HEK293 (cell line): ENCODE results near the gene RTN4.

Source experiments
- CTCF ChIA-PET: fragments of 350-600 bp; formaldehyde crosslinking; extraction: SDS; loops from one replicate; lab custom pipeline; 2021; ENCODE audit warnings: antibody characterized with exemption; lab: Yijun Ruan, JAX
- POLR2A ChIA-PET: fragments of 300-600 bp; formaldehyde crosslinking; extraction: SDS; loops from one replicate; lab custom pipeline; 2020; ENCODE audit warnings: antibody characterized with exemption, inconsistent platforms; lab: Yijun Ruan, JAX
- H3K27ac ChIP-seq: fragments of 200-500 bp; sonication (Bioruptor generic); 2 replicates; pipeline ENCODE4 v1.5.1; 2014; ENCODE audit warnings: low read depth, low read length, control low read depth, inconsistent platforms; ENCODE audit errors: extremely low read depth
- H3K36me3 ChIP-seq, 2 experiments: fragments of 200-500 bp in 1 of 2; sonication (Bioruptor generic) in 1 of 2; 1 replicate in 1 of 2; 2 replicates in 1 of 2; pipeline ENCODE4 v1.5.1; 2014 to 2017; ENCODE audit warnings: inconsistent platforms in 2 of 2, low read length in 2 of 2; ENCODE audit not compliant: control insufficient read depth in 2 of 2, insufficient read depth in 1 of 2
- H3K4me1 ChIP-seq: fragments of 200-500 bp; sonication (Bioruptor generic); 2 replicates; pipeline ENCODE4 v1.5.1; 2014; ENCODE audit warnings: mild to moderate bottlenecking, low read length, inconsistent platforms; ENCODE audit not compliant: control insufficient read depth, insufficient read depth
- H3K4me3 ChIP-seq: 2 replicates; pipeline ENCODE4 v1.5.1; 2011; ENCODE audit warnings: low read depth, mild to moderate bottlenecking, control low read depth, low read length, moderate library complexity
- H3K9me3 ChIP-seq: fragments of 200-500 bp; sonication (Bioruptor generic); 2 replicates; pipeline ENCODE4 v1.5.1; 2014; ENCODE audit warnings: low read depth, low read length, inconsistent platforms; ENCODE audit not compliant: control insufficient read depth, insufficient read depth
- ATF2 ChIP-seq: fragments of 450-650 bp; formaldehyde crosslinking; IDR thresholded peaks from 2 replicates; pipeline ENCODE4 v1.5.1; 2016; ENCODE audit warnings: missing biosample characterization, missing genetic modification characterization, low read depth
- HOXD13 ChIP-seq: sonication (generic); formaldehyde crosslinking; IDR thresholded peaks from 2 replicates; pipeline ENCODE4 v1.8.0; 2022; ENCODE audit warnings: missing genetic modification reagents, borderline replicate concordance
- KLF10 ChIP-seq: fragments of 450-650 bp; IDR thresholded peaks from 2 replicates; pipeline ENCODE4 v1.5.1; 2018; ENCODE audit warnings: missing biosample characterization, mild to moderate bottlenecking, missing genetic modification characterization
- PBX3 ChIP-seq: sonication (generic); formaldehyde crosslinking; IDR thresholded peaks from 2 replicates; pipeline ENCODE4 v1.8.1; 2022; ENCODE audit warnings: mild to moderate bottlenecking, moderate library complexity, missing genetic modification reagents
- SCRT2 ChIP-seq: fragments of 450-650 bp; formaldehyde crosslinking; IDR thresholded peaks from 2 replicates; pipeline ENCODE4 v1.5.1; 2016; ENCODE audit warnings: missing biosample characterization, missing genetic modification characterization
- ZBTB10 ChIP-seq: fragments of 450-650 bp; formaldehyde crosslinking; IDR thresholded peaks from 2 replicates; pipeline ENCODE4 v1.5.1; 2016; ENCODE audit warnings: missing biosample characterization, missing genetic modification characterization
- ZBTB11 ChIP-seq: fragments of 450-650 bp; formaldehyde crosslinking; conservative IDR thresholded peaks from 2 replicates; pipeline ENCODE4 v1.5.1; 2016; ENCODE audit warnings: low read depth, missing biosample characterization, missing genetic modification characterization
- ZBTB17 ChIP-seq: fragments of 450-650 bp; formaldehyde crosslinking; IDR thresholded peaks from 2 replicates; pipeline ENCODE4 v1.5.1; 2016; ENCODE audit warnings: missing biosample characterization, missing genetic modification characterization
- ZIC2 ChIP-seq: fragments of 450-650 bp; formaldehyde crosslinking; IDR thresholded peaks from 2 replicates; pipeline ENCODE4 v1.5.1; 2016; ENCODE audit warnings: missing biosample characterization, missing genetic modification characterization
- ZNF2 ChIP-seq: fragments of 450-650 bp; formaldehyde crosslinking; IDR thresholded peaks from 2 replicates; pipeline ENCODE4 v1.5.1; 2016; ENCODE audit warnings: missing biosample characterization, missing genetic modification characterization
- ZNF350 ChIP-seq: fragments of 450-650 bp; formaldehyde crosslinking; IDR thresholded peaks from 2 replicates; pipeline ENCODE4 v1.5.0; 2017; ENCODE audit warnings: missing biosample characterization, mild to moderate bottlenecking, missing genetic modification characterization
- ZNF362 ChIP-seq: fragments of 450-650 bp; formaldehyde crosslinking; IDR thresholded peaks from 2 replicates; pipeline ENCODE4 v1.5.1; 2016; ENCODE audit warnings: missing biosample characterization, missing genetic modification characterization
- ZNF394 ChIP-seq: fragments of 450-650 bp; formaldehyde crosslinking; IDR thresholded peaks from 2 replicates; pipeline ENCODE4 v1.5.1; 2016; ENCODE audit warnings: missing biosample characterization, missing genetic modification characterization, mild to moderate bottlenecking, moderate library complexity, borderline replicate concordance
- ZNF404 ChIP-seq: fragments of 450-650 bp; formaldehyde crosslinking; IDR thresholded peaks from 2 replicates; pipeline ENCODE4 v1.5.1; 2017; ENCODE audit warnings: missing biosample characterization, missing genetic modification characterization
- ZNF433 ChIP-seq: fragments of 450-650 bp; formaldehyde crosslinking; IDR thresholded peaks from 2 replicates; pipeline ENCODE4 v1.5.1; 2016; ENCODE audit warnings: missing biosample characterization, missing genetic modification characterization, low read depth
- ZNF621 ChIP-seq: fragments of 450-650 bp; formaldehyde crosslinking; IDR thresholded peaks from 2 replicates; pipeline ENCODE4 v1.5.1; 2017; ENCODE audit warnings: missing biosample characterization, missing genetic modification characterization
- ZNF843 ChIP-seq: fragments of 450-650 bp; formaldehyde crosslinking; IDR thresholded peaks from 2 replicates; pipeline ENCODE4 v1.5.1; 2016; ENCODE audit warnings: missing biosample characterization, missing genetic modification characterization

RTN4 gene

DNA sequence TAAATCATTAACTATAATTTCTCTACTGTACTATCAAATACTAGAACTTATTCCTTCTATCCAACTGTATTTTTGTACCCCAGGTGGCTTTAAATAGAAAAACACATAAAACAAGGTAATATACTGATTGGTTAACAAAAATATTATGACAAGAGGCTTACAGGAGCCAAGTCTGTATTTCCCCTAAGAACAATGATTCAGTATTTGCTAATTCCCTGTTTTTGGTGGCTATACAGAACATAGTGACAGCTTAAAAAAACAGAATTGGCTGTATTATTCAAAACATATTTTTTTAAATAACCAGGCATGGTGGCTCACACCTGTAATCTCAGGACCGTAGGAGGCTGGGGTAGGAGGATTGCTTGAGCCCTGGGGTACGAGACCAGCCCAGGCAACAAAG lies 16.3 kb downstream of the RTN4 start:
- Histone ChIP-seq H3K4me3 (no peak overlapping the region), H3K9me3 (no peaks in the 10 kb centered on the region), H3K27ac (no peak overlapping the region), H3K36me3 (no peaks in the 10 kb centered on the region), H3K4me1 (no peaks in the 10 kb centered on the region)
- POLR2A ChIA-PET: interaction anchor here (2.3 kb wide), 1 partner anchor 17 kb away, joined by 7 read pairs; the partner anchor contains the start of gene RTN4
- no peak for TF ChIP-seq KLF10 (tag by site-specific recombination)
- no peak for TF ChIP-seq ZNF362
- CTCF ChIA-PET: interaction anchor here (1.0 kb wide), 1 partner anchor 140 kb away, joined by 4 read pairs; no protein-coding TSS in a partner anchor

DNA sequence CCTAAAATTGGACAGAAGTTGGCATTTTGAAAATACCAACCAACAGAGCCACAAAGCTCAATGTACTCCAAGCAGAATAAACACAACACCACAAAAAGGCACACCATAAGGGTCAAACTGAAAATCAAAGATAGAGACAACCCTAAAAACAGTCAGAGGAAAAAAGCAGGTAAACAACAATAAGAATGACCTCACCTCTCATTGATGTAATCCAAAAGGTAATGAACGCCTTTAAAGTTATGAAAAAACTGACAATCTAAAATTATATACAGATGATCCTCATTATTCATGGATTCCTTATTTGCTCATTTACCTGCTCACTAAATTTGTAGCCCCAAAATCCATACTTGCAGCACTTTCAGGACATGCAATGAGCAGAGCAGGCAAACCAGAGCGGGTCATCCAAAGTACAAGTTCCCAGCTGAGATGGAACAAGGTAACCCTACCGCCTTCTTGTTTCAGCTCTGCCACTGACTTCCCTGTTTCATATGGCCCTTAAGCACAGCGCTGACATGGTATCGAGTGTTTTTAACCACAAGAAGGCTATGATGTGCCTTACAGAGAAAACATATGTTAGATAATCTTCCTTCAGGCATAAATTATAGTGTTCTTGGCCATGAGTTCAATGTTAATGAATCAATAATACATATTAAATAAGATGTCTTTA lies 17.0 kb downstream of the RTN4 start:
- TF ChIP-seq ZBTB17: no peak
- no peak for TF ChIP-seq ZNF621 (tag by site-specific recombination)
- TF ChIP-seq SCRT2 (tag by site-specific recombination): no peak
- TF ChIP-seq ATF2: peak; percentile 50; the same call in 1 of the 2 replicates
- TF ChIP-seq ZNF404 (tag by site-specific recombination): no peak
- no peak for TF ChIP-seq ZNF433
- no peak for TF ChIP-seq ZNF350 (tag by site-specific recombination)
- Histone ChIP-seq H3K4me3 (no peak overlapping the region), H3K9me3 (no peaks in the 10 kb centered on the region), H3K27ac (no peak overlapping the region), H3K4me1 (no peaks in the 10 kb centered on the region), H3K36me3 (no peaks in the 10 kb centered on the region)
- CTCF ChIA-PET: interaction anchor here (1.0 to 1.2 kb wide), 2 partner anchors 15 to 141 kb away, joined by 4 to 5 read pairs; no protein-coding TSS in a partner anchor
- POLR2A ChIA-PET: interaction anchor here (1.2 to 2.3 kb wide), 3 partner anchors 15 to 17 kb away, joined by 3 to 7 read pairs (median 5); partner anchors contain the start of gene RTN4

- Histone ChIP-seq H3K27ac (no peak overlapping the region), H3K4me3 (no peak overlapping the region), H3K36me3 (no peaks in the 10 kb centered on the region), H3K9me3 (no peaks in the 10 kb centered on the region), H3K4me1 (no peaks in the 10 kb centered on the region)
- ChIA-PET POLR2A (no interaction called here), CTCF (interaction anchor here (0.8 kb wide), 1 partner anchor 107 kb away, joined by 3 read pairs; no protein-coding TSS in a partner anchor)
- TF ChIP-seq ZNF350 (tag by site-specific recombination) (no peak), ZNF2 (no peak), PBX3 (no peak), HOXD13 (CRISPR knock-in tag) (no peak), ZBTB11 (tag by site-specific recombination) (no peak), ZNF362 (no peak), ZNF843 (tag by site-specific recombination) (no peak), ZNF394 (tag by site-specific recombination) (no peak), ZIC2 (tag by site-specific recombination) (no peak), ZBTB10 (no peak)
These were observed 18.7 kb downstream of the RTN4 start for GRCh38 chr2:55031505-55031904.
